ENCODE data around the gene PLD4. TPM values are rescaled to one million over a fixed set of nuclear protein-coding genes. Genes with fewer than 3 reads are reported as not detected.

The PLD4 gene
- total RNA-seq, 2 experiments from 2014 or later = not detected

GRCh38 chr14:104970231-104971068 lies 45.8 kb downstream of the PLD4 start:
- peaks cover 16% of the 10 kb centered on the region for H3K27me3 Mint-ChIP-seq (ENCODE audit: low read depth)
- no peak for DNase-seq
- CTCF ChIA-PET = interaction anchor here (0.5 to 6.7 kb wide), 3 partner anchors 74 to 158 kb away, joined by 3 to 129 read pairs (median 3); no protein-coding TSS in a partner anchor
- no peak overlapping the region for H3K27ac Mint-ChIP-seq
- no peaks in the 10 kb centered on the region for H3K4me1 Mint-ChIP-seq (ENCODE audit: low read depth)
- H3K9me3 Mint-ChIP-seq = no peaks in the 10 kb centered on the region
- H3K36me3 Mint-ChIP-seq (ENCODE audit: low read depth) = no peaks in the 10 kb centered on the region
- no peak overlapping the region for H3K4me3 Mint-ChIP-seq
- intact Hi-C loops (cut with micrococcal nuclease) = no loop called here

- H3K36me3 Mint-ChIP-seq (ENCODE audit: low read depth) = no peaks in the 10 kb centered on the region
- peaks cover 19% of the 10 kb centered on the region for H3K27me3 Mint-ChIP-seq (ENCODE audit: low read depth)
- no peak for DNase-seq
- no peak overlapping the region for H3K4me3 Mint-ChIP-seq
- H3K9me3 Mint-ChIP-seq = no peaks in the 10 kb centered on the region
- intact Hi-C loops (cut with micrococcal nuclease) = no loop called here
- no peak overlapping the region for H3K27ac Mint-ChIP-seq
- peaks cover 5% of the 10 kb centered on the region for H3K4me1 Mint-ChIP-seq (ENCODE audit: low read depth)
- CTCF ChIA-PET = interaction anchor here (6.7 kb wide), 1 partner anchor 73 kb away, joined by 129 read pairs; no protein-coding TSS in a partner anchor
These were observed 47.0 kb downstream of the PLD4 start for GRCh38 chr14:104971447-104972240.

DNA sequence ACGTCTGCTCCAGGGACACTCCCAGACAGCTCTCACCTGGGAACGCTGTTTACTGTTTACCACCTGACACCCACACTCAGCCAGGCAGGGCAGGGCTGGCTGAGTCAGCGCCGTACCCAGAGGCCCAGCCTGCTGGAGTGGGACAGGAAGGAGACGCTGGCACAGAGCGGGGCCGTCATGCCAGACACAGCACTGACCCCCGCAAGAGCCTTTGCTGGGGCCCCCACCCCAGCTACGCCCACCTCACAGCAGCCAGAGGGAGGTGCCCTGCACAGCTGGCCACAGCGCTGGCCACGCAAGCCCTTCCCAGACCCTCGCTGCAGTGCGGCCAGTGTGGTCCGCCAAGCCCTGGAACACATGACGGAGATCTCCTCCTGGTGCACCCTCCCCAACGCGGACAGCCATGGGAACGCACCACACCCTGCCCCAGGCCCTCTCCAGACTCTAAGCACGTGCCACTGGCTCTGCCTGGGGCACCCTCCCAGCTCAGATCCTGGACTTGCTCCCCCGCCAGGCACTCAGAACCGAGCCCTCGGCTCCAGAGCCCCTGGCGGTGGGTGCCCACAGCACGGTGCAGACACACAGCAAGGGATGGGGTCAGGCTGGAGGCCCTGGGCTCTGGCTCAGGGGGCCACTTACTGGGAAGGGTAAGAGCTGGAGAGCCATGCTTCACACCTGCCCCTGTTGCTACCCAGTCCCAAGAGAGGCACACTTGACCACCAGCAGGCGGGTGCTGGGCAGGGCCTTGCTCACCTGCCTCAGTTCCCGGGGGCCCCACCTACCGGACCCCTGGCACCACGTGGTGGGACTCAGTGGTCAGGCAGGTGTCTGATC lies 47.8 kb downstream of the PLD4 start:
- H3K4me1 Mint-ChIP-seq (ENCODE audit: low read depth) = peaks cover 7% of the 10 kb centered on the region
- no peak overlapping the region for H3K4me3 Mint-ChIP-seq
- CTCF ChIA-PET = interaction anchor here (1.4 to 6.7 kb wide), 2 partner anchors 16 to 72 kb away, joined by 4 to 129 read pairs; no protein-coding TSS in a partner anchor
- intact Hi-C loops (cut with micrococcal nuclease) = no loop called here
- H3K36me3 Mint-ChIP-seq (ENCODE audit: low read depth) = no peaks in the 10 kb centered on the region
- H3K9me3 Mint-ChIP-seq = no peaks in the 10 kb centered on the region
- peaks cover 23% of the 10 kb centered on the region for H3K27me3 Mint-ChIP-seq (ENCODE audit: low read depth)
- H3K27ac Mint-ChIP-seq = no peak overlapping the region
- DNase-seq = no peak

- Mint-ChIP-seq H3K4me3 (no peak overlapping the region), H3K27ac (no peak overlapping the region)
- CTCF ChIA-PET = interaction anchor here (1.4 to 6.7 kb wide), 2 partner anchors 16 to 71 kb away, joined by 4 to 129 read pairs; no protein-coding TSS in a partner anchor
These were observed 48.4 kb downstream of the PLD4 start for GRCh38 chr14:104973135-104973384.

DNA sequence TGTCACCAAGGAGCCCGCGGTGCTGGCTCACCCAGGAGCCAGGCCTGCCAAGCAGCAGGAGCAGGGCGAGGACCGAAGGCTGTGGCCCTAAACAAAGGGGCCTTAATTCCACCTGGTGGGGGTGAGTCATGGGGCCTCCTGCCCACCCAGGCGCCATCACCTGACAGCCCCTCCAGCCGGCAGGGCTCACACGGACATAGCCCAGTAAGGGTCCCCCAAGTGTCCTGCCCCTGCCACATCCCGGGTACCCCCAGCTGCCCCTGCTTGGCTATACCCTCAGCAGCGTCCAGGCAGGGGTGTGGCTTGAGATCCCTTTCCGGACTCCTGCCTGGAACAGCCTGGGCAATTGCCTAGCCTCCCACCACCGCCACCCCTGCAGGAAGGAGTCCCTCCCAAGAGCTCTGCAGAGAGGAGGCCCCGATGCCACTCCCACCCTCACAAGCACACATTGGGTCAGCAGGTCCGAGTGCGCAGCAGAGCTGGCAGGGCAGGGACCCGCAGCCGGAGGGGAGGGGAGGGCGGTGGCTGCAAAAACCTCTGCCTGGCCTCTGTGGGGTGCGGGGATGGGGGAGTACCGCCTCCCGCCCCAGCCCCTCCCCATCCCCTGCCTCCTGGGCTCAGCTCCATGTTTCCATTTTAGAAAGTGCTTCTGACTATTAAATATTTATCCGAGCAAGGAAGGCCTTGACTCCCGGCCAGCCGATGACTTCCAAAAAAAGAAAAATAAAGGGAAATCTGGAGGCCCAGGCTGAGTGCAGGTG lies 48.9 kb downstream of the PLD4 start:
- CTCF ChIA-PET = interaction anchor here (0.6 to 6.7 kb wide), 6 partner anchors 17 to 71 kb away, joined by 3 to 129 read pairs (median 4); partner anchors contain the start of gene CDCA4
- Mint-ChIP-seq H3K27ac (no peak overlapping the region), H3K27me3 (ENCODE audit: low read depth) (peaks cover 18% of the 10 kb centered on the region), H3K4me3 (no peak overlapping the region), H3K4me1 (ENCODE audit: low read depth) (peaks cover 11% of the 10 kb centered on the region), H3K36me3 (ENCODE audit: low read depth) (no peaks in the 10 kb centered on the region), H3K9me3 (no peaks in the 10 kb centered on the region)
- intact Hi-C loops (cut with micrococcal nuclease) = no loop called here
- DNase-seq = no peak

More at GRCh38 chr14:104973135-104973384, 48.4 kb downstream of the PLD4 start:
- no peak for DNase-seq
- Mint-ChIP-seq H3K36me3 (ENCODE audit: low read depth) (no peaks in the 10 kb centered on the region), H3K27me3 (ENCODE audit: low read depth) (peaks cover 23% of the 10 kb centered on the region), H3K9me3 (no peaks in the 10 kb centered on the region), H3K4me1 (ENCODE audit: low read depth) (peaks cover 11% of the 10 kb centered on the region)
- intact Hi-C loops (cut with micrococcal nuclease) = no loop called here

GRCh38 chr14:104974146-104974541 lies 49.5 kb downstream of the PLD4 start:
- Mint-ChIP-seq H3K9me3 (no peaks in the 10 kb centered on the region), H3K27me3 (ENCODE audit: low read depth) (peaks cover 18% of the 10 kb centered on the region), H3K36me3 (ENCODE audit: low read depth) (no peaks in the 10 kb centered on the region), H3K4me1 (ENCODE audit: low read depth) (peaks cover 11% of the 10 kb centered on the region), H3K27ac (no peak overlapping the region), H3K4me3 (no peak overlapping the region)
- intact Hi-C loops (cut with micrococcal nuclease) = no loop called here
- CTCF ChIA-PET = interaction anchor here (0.9 to 6.7 kb wide), 8 partner anchors 18 to 113 kb away, joined by 3 to 129 read pairs (median 4); partner anchors contain the start of gene CDCA4
- DNase-seq = no peak

DNA sequence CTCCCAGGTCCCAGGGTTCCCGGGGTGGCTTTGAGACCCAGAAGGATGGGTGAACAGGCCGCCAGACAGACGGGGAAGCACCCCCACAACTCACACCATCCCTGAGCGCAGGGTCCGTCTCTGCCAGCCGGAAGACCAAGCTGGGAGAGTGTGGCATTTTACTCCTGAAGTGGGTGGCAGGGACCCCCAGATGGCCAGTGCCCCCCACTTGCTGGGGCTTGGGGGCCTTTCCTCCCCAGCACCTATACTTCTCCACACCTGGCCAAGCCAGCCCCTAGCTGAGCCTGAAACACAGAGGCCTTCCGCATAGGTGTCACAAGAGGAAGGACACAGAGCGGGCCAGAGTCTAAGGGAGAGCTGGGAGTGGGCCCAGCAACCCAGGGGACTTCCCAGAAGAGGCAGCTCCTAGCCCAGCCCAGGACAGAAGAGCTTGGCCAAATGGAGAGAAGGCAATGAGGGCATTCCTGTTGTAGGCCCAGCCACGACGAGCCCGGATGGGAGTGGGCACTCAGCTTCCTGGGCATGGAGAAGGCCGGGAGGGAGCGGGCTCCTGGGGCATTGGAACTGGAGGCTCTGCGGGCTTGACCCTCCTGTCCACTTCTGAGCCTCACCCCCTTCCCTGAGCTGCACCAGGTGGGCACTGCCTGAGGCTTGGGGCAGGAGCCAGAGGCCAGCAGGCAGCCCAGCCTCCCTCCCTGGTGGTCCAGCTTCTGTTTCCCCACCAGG lies 50.1 kb downstream of the PLD4 start:
- Mint-ChIP-seq H3K27me3 (ENCODE audit: low read depth) (peaks cover 17% of the 10 kb centered on the region), H3K36me3 (ENCODE audit: low read depth) (no peaks in the 10 kb centered on the region), H3K27ac (no peak overlapping the region), H3K4me3 (no peak overlapping the region), H3K9me3 (no peaks in the 10 kb centered on the region), H3K4me1 (ENCODE audit: low read depth) (peaks cover 11% of the 10 kb centered on the region)
- intact Hi-C loops (cut with micrococcal nuclease) = no loop called here
- no peak for DNase-seq
- CTCF ChIA-PET = interaction anchor here (0.7 to 6.7 kb wide), 17 partner anchors 9 to 152 kb away, joined by 3 to 129 read pairs (median 4); partner anchors contain the start of gene CDCA4

GRCh38 chr14:104975481-104976197 lies 51.0 kb downstream of the PLD4 start:
- H3K27me3 Mint-ChIP-seq (ENCODE audit: low read depth) = peaks cover 17% of the 10 kb centered on the region
- no peak overlapping the region for H3K27ac Mint-ChIP-seq
- H3K9me3 Mint-ChIP-seq = no peaks in the 10 kb centered on the region
- H3K4me3 Mint-ChIP-seq = no peak overlapping the region
- peaks cover 11% of the 10 kb centered on the region for H3K4me1 Mint-ChIP-seq (ENCODE audit: low read depth)
- peak; percentile 23 for DNase-seq
- CTCF ChIA-PET = interaction anchor here (0.7 to 6.7 kb wide), 20 partner anchors 8 to 516 kb away, joined by 3 to 129 read pairs (median 4); partner anchors contain the start of gene CDCA4
- H3K36me3 Mint-ChIP-seq (ENCODE audit: low read depth) = no peaks in the 10 kb centered on the region
- intact Hi-C loops (cut with micrococcal nuclease) = loop anchor here (1.0 to 2.0 kb wide), 3 partner anchors 45 to 111 kb away; partner anchors contain the start of gene CDCA4

DNA sequence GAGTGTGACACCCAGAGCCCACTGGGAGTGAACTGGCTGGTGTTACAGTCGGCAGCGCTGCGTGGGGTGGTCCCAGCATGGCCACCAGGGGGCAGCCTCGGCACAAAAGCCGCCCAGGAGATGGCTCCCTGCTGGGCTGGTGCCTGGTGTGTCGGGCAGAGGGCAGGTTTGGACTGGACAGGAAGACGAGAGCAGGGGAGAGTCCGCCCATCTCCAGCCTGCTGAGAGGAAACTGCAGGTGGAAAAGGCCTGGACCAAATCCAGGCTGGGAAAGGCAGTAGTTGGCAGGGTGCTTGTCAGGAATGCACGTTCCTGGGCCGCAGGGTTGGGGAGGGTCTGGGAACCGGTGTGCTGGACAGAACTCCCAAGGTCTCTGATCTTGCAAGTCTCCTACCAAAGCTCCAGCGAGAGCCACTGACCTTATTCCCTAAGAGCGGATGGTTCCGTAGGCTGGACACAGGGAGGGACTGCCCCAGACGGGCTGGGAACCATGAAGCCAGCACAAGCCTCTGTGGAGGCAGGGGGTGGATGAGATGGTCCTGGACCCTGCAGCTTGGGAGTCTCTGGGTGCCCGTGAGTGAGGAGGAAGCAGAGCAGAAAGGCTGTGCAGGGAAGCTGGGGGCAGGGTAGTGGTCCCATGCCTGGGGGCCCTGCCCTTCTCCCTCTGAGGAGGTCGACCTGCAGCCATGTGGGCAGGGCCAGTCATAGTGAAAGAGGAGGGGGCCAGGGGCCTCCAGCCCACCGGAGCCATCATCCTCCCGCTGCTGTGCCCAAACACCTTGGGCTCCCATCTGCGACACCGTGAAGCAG lies 51.7 kb downstream of the PLD4 start:
- no peak overlapping the region for H3K27ac Mint-ChIP-seq

More for the DNA sequence above, 51.7 kb downstream of the PLD4 start:
- CTCF ChIA-PET = interaction anchor here (0.6 to 6.7 kb wide), 12 partner anchors 7 to 119 kb away, joined by 3 to 129 read pairs (median 4); no protein-coding TSS in a partner anchor
- peak; percentile 89 for DNase-seq
- intact Hi-C loops (cut with micrococcal nuclease) = loop anchor here (1.0 to 2.0 kb wide), 4 partner anchors 43 to 110 kb away; partner anchors contain the start of gene CDCA4
- peaks cover 11% of the 10 kb centered on the region for H3K4me1 Mint-ChIP-seq (ENCODE audit: low read depth)
- no peaks in the 10 kb centered on the region for H3K9me3 Mint-ChIP-seq
- H3K4me3 Mint-ChIP-seq = peak overlapping the region; percentile 30
- H3K36me3 Mint-ChIP-seq (ENCODE audit: low read depth) = no peaks in the 10 kb centered on the region
- H3K27me3 Mint-ChIP-seq (ENCODE audit: low read depth) = peaks cover 17% of the 10 kb centered on the region
